Endothelial cell of umbilical vein (primary cell): ENCODE measurements around the gene PPP1R7. TPM values are rescaled to one million over a fixed set of nuclear protein-coding genes. Genes with fewer than 3 reads are reported as not detected.

Experiments
- BruUV-seq: library from RNA; stranded (reverse); fragments of 400-500 nt; replicated peaks from 2 replicates; lab custom pipeline; 2021; lab: Mats Ljungman, UMichigan
- CTCF ChIA-PET: fragments of 300-600, 350-600 bp; sonication (Branson Sonifier 250); formaldehyde crosslinking; loops from one replicate; lab custom pipeline; 2021; ENCODE audit warnings: antibody characterized with exemption, inconsistent platforms; lab: Charles Lee
- POLR2A ChIA-PET: fragments of 300-600, 350-600 bp; sonication (Branson Sonifier 250); formaldehyde crosslinking; loops from one replicate; lab custom pipeline; 2021; ENCODE audit warnings: antibody characterized with exemption, inconsistent platforms; lab: Charles Lee
- DNase-seq: peaks from one replicate; pipeline ENCODE4 v3.0.0-alpha.2; 2011; ENCODE audit warnings: low read depth, low spot score
- FAIRE-seq: peaks from 2 replicates; lab custom pipeline; 2011; peaks lifted over from hg19 to GRCh38; lab: Jason Lieb, UNC
- H2AFZ ChIP-seq: 2 replicates; pipeline ENCODE4 v1.6.0; 2012; ENCODE audit warnings: low read depth, low read length, control low read depth, inconsistent platforms
- H3K27ac ChIP-seq: 2 replicates; pipeline ENCODE4 v1.5.1; 2011; ENCODE audit warnings: low read depth, mild to moderate bottlenecking, control low read depth, low read length, moderate library complexity; ENCODE audit not compliant: insufficient read depth
- H3K27me3 ChIP-seq, 2 experiments: 2 replicates each; pipeline versions ENCODE4 v1.6.0 to v1.6.1; 2011; ENCODE audit warnings: low read length in 2 of 2, mixed read lengths in 1 of 2; ENCODE audit not compliant: control insufficient read depth in 2 of 2, insufficient read depth in 2 of 2
- H3K36me3 ChIP-seq, 2 experiments: 2 replicates in 1 of 2; 3 replicates in 1 of 2; pipeline ENCODE4 v1.5.1; 2011; ENCODE audit warnings: low read length in 2 of 2, mild to moderate bottlenecking in 1 of 2, moderate library complexity in 1 of 2; ENCODE audit not compliant: control insufficient read depth in 2 of 2, insufficient read depth in 2 of 2; ENCODE audit errors: extremely low read depth in 1 of 2
- H3K4me1 ChIP-seq: 3 replicates; pipeline ENCODE4 v1.5.1; 2011; ENCODE audit warnings: mild to moderate bottlenecking, low read length; ENCODE audit not compliant: control insufficient read depth, insufficient read depth; ENCODE audit errors: extremely low read depth
- H3K4me2 ChIP-seq: 2 replicates; pipeline ENCODE4 v1.6.1; 2011; ENCODE audit warnings: low read length, control low read depth, mixed read lengths; ENCODE audit not compliant: insufficient read depth
- H3K4me3 ChIP-seq, 3 experiments: fragments of 200-600 bp in 1 of 3; sonication (generic), shearing (Covaris generic) in 1 of 3; replicated peaks in 1 of 3; 2 replicates each; pipeline ENCODE4 v1.5.1; 2011 to 2016; ENCODE audit warnings: control low read depth in 3 of 3, low read length in 3 of 3, mild to moderate bottlenecking in 2 of 3, inconsistent platforms in 1 of 3, low read depth in 1 of 3, moderate library complexity in 1 of 3; ENCODE audit not compliant: insufficient read depth in 1 of 3
- H3K79me2 ChIP-seq: 2 replicates; pipeline ENCODE4 v1.6.0; 2012; ENCODE audit warnings: low read length, inconsistent platforms; ENCODE audit not compliant: control insufficient read depth, insufficient read depth
- H3K9ac ChIP-seq: replicated peaks from 2 replicates; pipeline ENCODE3; 2011; ENCODE audit warnings: low read length, control low read depth; ENCODE audit not compliant: insufficient read depth; ENCODE audit errors: extremely low read depth
- H3K9me1 ChIP-seq: replicated peaks from 3 replicates; pipeline ENCODE4 v1.6.0; 2011; ENCODE audit warnings: mild to moderate bottlenecking, low read length; ENCODE audit not compliant: control insufficient read depth, insufficient read depth; ENCODE audit errors: extremely low read depth
- H3K9me3 ChIP-seq: replicated peaks from 2 replicates; pipeline ENCODE4 v1.5.1; 2012; ENCODE audit warnings: low read length, inconsistent platforms; ENCODE audit not compliant: control insufficient read depth, insufficient read depth
- H4K20me1 ChIP-seq: replicated peaks from 2 replicates; pipeline ENCODE3; 2011; ENCODE audit warnings: mild to moderate bottlenecking, low read length; ENCODE audit not compliant: control insufficient read depth, insufficient read depth; ENCODE audit errors: extremely low read depth
- EZH2 ChIP-seq: IDR thresholded peaks from 2 replicates; pipeline ENCODE4 v1.6.1; 2012; ENCODE audit warnings: borderline replicate concordance, low read depth, mild to moderate bottlenecking, moderate library complexity, low read length, inconsistent platforms; ENCODE audit not compliant: severe bottlenecking
- FOS ChIP-seq: IDR thresholded peaks from 2 replicates; pipeline ENCODE4 v1.6.1; 2011; ENCODE audit warnings: mild to moderate bottlenecking, low read length, moderate library complexity, borderline replicate concordance; ENCODE audit not compliant: insufficient read depth
- GATA2 ChIP-seq: IDR thresholded peaks from 2 replicates; pipeline ENCODE4 v1.7.0; 2011; ENCODE audit warnings: low read depth, mild to moderate bottlenecking, moderate library complexity, mixed read lengths, low read length; ENCODE audit not compliant: insufficient read length, insufficient read depth
- JUN ChIP-seq: IDR thresholded peaks from 2 replicates; pipeline ENCODE4 v1.6.1; 2011; ENCODE audit warnings: borderline replicate concordance, low read depth; ENCODE audit not compliant: insufficient read length, insufficient read depth
- MAX ChIP-seq: IDR thresholded peaks from 2 replicates; pipeline ENCODE4 v1.6.1; 2011; ENCODE audit not compliant: insufficient read depth, insufficient read length
- MYC ChIP-seq: IDR thresholded peaks from one replicate; pipeline ENCODE4 v1.6.1; 2011; ENCODE audit warnings: mild to moderate bottlenecking, low read depth, low read length
- POLR2A ChIP-seq: IDR thresholded peaks from 2 replicates; pipeline ENCODE4 v1.6.1; 2012; ENCODE audit warnings: low read depth, mild to moderate bottlenecking, control low read depth, low read length
- POLR2AphosphoS5 ChIP-seq: IDR thresholded peaks from 2 replicates; pipeline ENCODE4 v1.6.1; 2012; ENCODE audit warnings: low read depth, mild to moderate bottlenecking, control low read depth, low read length, moderate library complexity; ENCODE audit not compliant: insufficient read depth
- dilution Hi-C: fragments of 300-500 bp; cut with MboI; formaldehyde crosslinking; loops from one replicate; pipeline ENCODE4 v1.15.0; 2019; ENCODE audit warnings: low sequenced_read_pairs; ENCODE audit not compliant: extremely low pct_ligation_motif_present
- intact Hi-C: fragments of 100-400 bp; cut with micrococcal nuclease; formaldehyde crosslinking; loops from one replicate; pipeline ENCODE4 v1.10.0; 2022
- polyA plus RNA-seq, 4 experiments: library from polyadenylated mRNA; depleted of rRNA in 3 of 4; stranded (reverse) in 3 of 4; unstranded in 1 of 4; fragments of >200 nt; gene quantifications; 2 replicates each; pipeline versions ENCODE4 v1.2.1 to v1.2.3, GENCODE V29; 2011 to 2012; ENCODE audit warnings: missing spikeins in 1 of 4
- total RNA-seq: library from RNA; stranded (reverse); gene quantifications from 2 replicates; pipeline ENCODE4 v1.2.3, GENCODE V29; 2021
- TF ChIP-seq, protein P1 (sequence below), 2 donors: IDR thresholded peaks; 1 replicate in 1 of 2; 2 replicates in 1 of 2; pipeline ENCODE4 v1.5.1; 2011; ENCODE audit warnings: low read length in 2 of 2, mild to moderate bottlenecking in 2 of 2, moderate library complexity in 2 of 2, control low read depth in 1 of 2, inconsistent platforms in 1 of 2, low read depth in 1 of 2; ENCODE audit not compliant: insufficient read depth in 1 of 2; ENCODE audit errors: extremely low read depth in 1 of 2

PPP1R7 gene
- total and polyA plus RNA-seq, 2 donors (not counting 3 experiments of a cell fraction or from before 2014, with no cell fraction given) = 30.3 to 60.8 TPM

DNA sequence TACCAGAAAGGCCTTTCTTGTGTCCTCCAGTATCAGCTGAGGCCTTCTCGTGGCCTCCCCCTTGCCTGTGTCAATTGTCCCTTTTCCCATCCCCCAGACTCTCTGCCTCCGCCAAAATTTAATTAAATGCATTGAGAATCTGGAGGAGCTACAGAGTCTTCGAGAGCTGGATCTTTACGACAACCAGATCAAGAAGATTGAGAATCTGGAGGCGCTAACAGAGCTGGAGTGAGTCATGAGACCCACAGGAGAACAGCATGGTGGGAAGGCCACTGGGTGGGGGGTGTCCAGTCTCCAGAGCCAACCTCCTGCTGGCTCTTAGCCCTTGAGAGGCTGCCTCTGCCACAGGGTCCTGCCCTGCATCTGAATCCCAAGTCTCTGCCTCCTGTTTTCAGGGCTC, 8.8 kb downstream of the PPP1R7 start:
- dilution Hi-C loops = no loop called here
- H3K4me1 ChIP-seq = peaks cover 7% of the 10 kb centered on the region
- FAIRE-seq = no peak
- no TSS peak for BruUV-seq
- no peak for DNase-seq
- no peaks in the 10 kb centered on the region for H3K27me3 ChIP-seq
- CTCF ChIA-PET = no interaction called here
- H3K4me2 ChIP-seq = no peak overlapping the region
- H3K79me2 ChIP-seq = no peaks in the 10 kb centered on the region
- H3K9me1 ChIP-seq = no peaks in the 10 kb centered on the region
- no peaks in the 10 kb centered on the region for H3K9me3 ChIP-seq
- intact Hi-C loops = no loop called here
- TF ChIP-seq FOS (no peak), EZH2 (no peak), JUN (no peak), MYC (no peak), GATA2 (no peak), POLR2A (no peak), MAX (no peak), POLR2AphosphoS5 (no peak)
- TF ChIP-seq, protein P1, sequence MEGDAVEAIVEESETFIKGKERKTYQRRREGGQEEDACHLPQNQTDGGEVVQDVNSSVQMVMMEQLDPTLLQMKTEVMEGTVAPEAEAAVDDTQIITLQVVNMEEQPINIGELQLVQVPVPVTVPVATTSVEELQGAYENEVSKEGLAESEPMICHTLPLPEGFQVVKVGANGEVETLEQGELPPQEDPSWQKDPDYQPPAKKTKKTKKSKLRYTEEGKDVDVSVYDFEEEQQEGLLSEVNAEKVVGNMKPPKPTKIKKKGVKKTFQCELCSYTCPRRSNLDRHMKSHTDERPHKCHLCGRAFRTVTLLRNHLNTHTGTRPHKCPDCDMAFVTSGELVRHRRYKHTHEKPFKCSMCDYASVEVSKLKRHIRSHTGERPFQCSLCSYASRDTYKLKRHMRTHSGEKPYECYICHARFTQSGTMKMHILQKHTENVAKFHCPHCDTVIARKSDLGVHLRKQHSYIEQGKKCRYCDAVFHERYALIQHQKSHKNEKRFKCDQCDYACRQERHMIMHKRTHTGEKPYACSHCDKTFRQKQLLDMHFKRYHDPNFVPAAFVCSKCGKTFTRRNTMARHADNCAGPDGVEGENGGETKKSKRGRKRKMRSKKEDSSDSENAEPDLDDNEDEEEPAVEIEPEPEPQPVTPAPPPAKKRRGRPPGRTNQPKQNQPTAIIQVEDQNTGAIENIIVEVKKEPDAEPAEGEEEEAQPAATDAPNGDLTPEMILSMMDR (IDR thresholded peaks at IDR 0.05; ENCODE audit: extremely low read depth in 1 of 2, insufficient read depth in 1 of 2, low read depth in 1 of 2, low read length in 2 of 2) = no peak
- H3K4me3 ChIP-seq = no peak overlapping the region
- POLR2A ChIA-PET = no interaction called here
- no peak overlapping the region for H2AFZ ChIP-seq
- no peaks in the 10 kb centered on the region for H4K20me1 ChIP-seq
- peaks cover 3 to 18% of the 10 kb centered on the region in 2 experiments for H3K36me3 ChIP-seq
- no peak overlapping the region for H3K9ac ChIP-seq
- no peak overlapping the region for H3K27ac ChIP-seq
